ENCODE data around the gene MPL.

GRCh38 chr1:43363283-43363934 is 25.8 kb downstream of the MPL start:
- TF ChIP-seq GABPA (IDR thresholded peaks at IDR 0.05; ENCODE audit: low read depth), result no peak
- no peak for TF ChIP-seq TEAD4 (IDR thresholded peaks at IDR 0.05; ENCODE audit: borderline replicate concordance, insufficient read depth)

Data from SK-N-SH (cell line).